ENCODE results near the gene P2RY8.
"Not testable (repeated sequence)": the region's sequence is repeated elsewhere in the genome, so short reads cannot be mapped to it uniquely, and the experiment has no call there.

Gene P2RY8

GRCh38 chrX:1546691-1547251 is 9.8 kb upstream of the P2RY8 start:
- peak; percentile 35 for FAIRE-seq
- DNase-seq (ENCODE audit: insufficient read length, low spot score), result no peak

GRCh38 chrX:1545776-1546408 is 8.9 kb upstream of the P2RY8 start:
- FAIRE-seq (no peak), DNase-seq (ENCODE audit: insufficient read length, low spot score) (no peak)

GRCh38 chrX:1542994-1543725 is 6.2 kb upstream of the P2RY8 start:
- FAIRE-seq, result no peak

GRCh38 chrX:1539146-1539545 is 2.2 kb upstream of the P2RY8 start:
- FAIRE-seq; DNase-seq (ENCODE audit: insufficient read length, low spot score): not testable (repeated sequence)

More at GRCh38 chrX:1542994-1543725, 6.2 kb upstream of the P2RY8 start:
- no peak for DNase-seq (ENCODE audit: insufficient read length, low spot score)

GRCh38 chrX:1537716-1538090 is 718 bp upstream of the P2RY8 start:
- FAIRE-seq; DNase-seq (ENCODE audit: insufficient read length, low spot score): not testable (repeated sequence)

GRCh38 chrX:1536712-1537030 is 314 bp downstream of the P2RY8 start:
- peak; percentile 35 for FAIRE-seq
- no peak for DNase-seq (ENCODE audit: insufficient read length, low spot score)

GRCh38 chrX:1535241-1536041 is 1.5 kb downstream of the P2RY8 start:
- FAIRE-seq (peak; percentile 81), DNase-seq (ENCODE audit: insufficient read length, low spot score) (no peak)

GRCh38 chrX:1534301-1535168 is 2.5 kb downstream of the P2RY8 start:
- DNase-seq (ENCODE audit: insufficient read length, low spot score) (no peak), FAIRE-seq (peak; percentile 94)

- FAIRE-seq (no peak), DNase-seq (ENCODE audit: insufficient read length, low spot score) (no peak)
These were observed 3.9 kb downstream of the P2RY8 start for GRCh38 chrX:1533058-1533457.

GRCh38 chrX:1531096-1531890 is 5.7 kb downstream of the P2RY8 start:
- DNase-seq (ENCODE audit: insufficient read length, low spot score), result no peak
- FAIRE-seq, result no peak

- FAIRE-seq (no peak), DNase-seq (ENCODE audit: insufficient read length, low spot score) (no peak)
These were observed 7.2 kb downstream of the P2RY8 start for GRCh38 chrX:1529756-1530155.

GRCh38 chrX:1529328-1529727 is 7.7 kb downstream of the P2RY8 start:
- FAIRE-seq, result no peak
- DNase-seq (ENCODE audit: insufficient read length, low spot score), result no peak

- DNase-seq (ENCODE audit: insufficient read length, low spot score) (no peak), FAIRE-seq (peak; percentile 33)
These were observed 8.1 kb downstream of the P2RY8 start for GRCh38 chrX:1528884-1529203.

GRCh38 chrX:1528186-1528883 is 8.7 kb downstream of the P2RY8 start:
- FAIRE-seq (peak; percentile 63), DNase-seq (ENCODE audit: insufficient read length, low spot score) (no peak)

- DNase-seq (ENCODE audit: insufficient read length, low spot score) (no peak), FAIRE-seq (peak; percentile 60)
These were observed 9.5 kb downstream of the P2RY8 start for GRCh38 chrX:1527457-1527856.

GRCh38 chrX:1526565-1526964 is 10.4 kb downstream of the P2RY8 start:
- DNase-seq (ENCODE audit: insufficient read length, low spot score), result no peak
- FAIRE-seq, result no peak

GRCh38 chrX:1525583-1526355 is 11.2 kb downstream of the P2RY8 start:
- DNase-seq (ENCODE audit: insufficient read length, low spot score) (no peak), FAIRE-seq (no peak)

- no peak for DNase-seq (ENCODE audit: insufficient read length, low spot score)
- FAIRE-seq, result no peak
These were observed 12.0 kb downstream of the P2RY8 start for GRCh38 chrX:1524874-1525582.
